HUDEP-2 (cell line): Measurements from ENCODE around the gene DDR2.
"Not testable (repeated sequence)": the region's sequence is repeated elsewhere in the genome, so short reads cannot be mapped to it uniquely, and the experiment has no call there.

Experiments used
- DNase-seq, 76 experiments: peaks; one replicate each; lab custom pipeline; 2025; ENCODE audit not compliant: unreplicated experiment in 76 of 76; lab: John Stamatoyannopoulos, UW

The DDR2 gene

GRCh38 chr1:162717548-162718184 is 85.4 kb downstream of the DDR2 start:
- no peak for DNase-seq

GRCh38 chr1:162719678-162720077 is 87.4 kb downstream of the DDR2 start:
- DNase-seq: no peak

- DNase-seq: no peak
Measured at GRCh38 chr1:162720996-162721395, 88.7 kb downstream of the DDR2 start.

- no peak for DNase-seq
Measured at GRCh38 chr1:162721471-162721870, 89.2 kb downstream of the DDR2 start.

- no peak for DNase-seq
Measured at GRCh38 chr1:162722036-162722435, 89.8 kb downstream of the DDR2 start.

- DNase-seq: no peak
Measured at GRCh38 chr1:162724583-162725120, 92.4 kb downstream of the DDR2 start.

GRCh38 chr1:162725301-162725837 is 93.1 kb downstream of the DDR2 start:
- no peak for DNase-seq

GRCh38 chr1:162726555-162726954 is 94.3 kb downstream of the DDR2 start:
- no peak for DNase-seq

GRCh38 chr1:162727493-162727892 is 95.2 kb downstream of the DDR2 start:
- DNase-seq: not testable (repeated sequence)

- DNase-seq: no peak
Measured at GRCh38 chr1:162728573-162728972, 96.3 kb downstream of the DDR2 start.

- DNase-seq: not testable (repeated sequence)
Measured at GRCh38 chr1:162729195-162729774, 97.0 kb downstream of the DDR2 start.

- no peak for DNase-seq
Measured at GRCh38 chr1:162732094-162732493, 99.8 kb downstream of the DDR2 start.

- no peak for DNase-seq
Measured at GRCh38 chr1:162732566-162733335, 100.5 kb downstream of the DDR2 start.

- no peak for DNase-seq
Measured at GRCh38 chr1:162733336-162733590, 101.0 kb downstream of the DDR2 start.

- DNase-seq: no peak
Measured at GRCh38 chr1:162734047-162734446, 101.8 kb downstream of the DDR2 start.

- DNase-seq: no peak
Measured at GRCh38 chr1:162736184-162736583, 103.9 kb downstream of the DDR2 start.

GRCh38 chr1:162736633-162737067 is 104.4 kb downstream of the DDR2 start:
- DNase-seq: no peak

GRCh38 chr1:162740755-162741154 is 108.5 kb downstream of the DDR2 start:
- DNase-seq: no peak

- no peak for DNase-seq
Measured at GRCh38 chr1:162741574-162741973, 109.3 kb downstream of the DDR2 start.

GRCh38 chr1:162746264-162746942 is 114.1 kb downstream of the DDR2 start:
- not testable (repeated sequence) for DNase-seq
